GM21360 (cell line): Measurements from ENCODE around the gene IZUMO1.
A peak's percentile ranks its signal among the peaks of the same experiment; 100 is the strongest.
"Not testable (repeated sequence)": the region's sequence is repeated elsewhere in the genome, so short reads cannot be mapped to it uniquely, and the experiment has no call there.

ENCODE experiments used
- ATAC-seq: cut with Tn5 transposase; IDR thresholded peaks from one replicate; pipeline ENCODE4 v1.9.1; 2021; ENCODE audit warnings: mild to moderate bottlenecking, moderate library complexity; ENCODE audit not compliant: unreplicated experiment

Gene IZUMO1

DNA sequence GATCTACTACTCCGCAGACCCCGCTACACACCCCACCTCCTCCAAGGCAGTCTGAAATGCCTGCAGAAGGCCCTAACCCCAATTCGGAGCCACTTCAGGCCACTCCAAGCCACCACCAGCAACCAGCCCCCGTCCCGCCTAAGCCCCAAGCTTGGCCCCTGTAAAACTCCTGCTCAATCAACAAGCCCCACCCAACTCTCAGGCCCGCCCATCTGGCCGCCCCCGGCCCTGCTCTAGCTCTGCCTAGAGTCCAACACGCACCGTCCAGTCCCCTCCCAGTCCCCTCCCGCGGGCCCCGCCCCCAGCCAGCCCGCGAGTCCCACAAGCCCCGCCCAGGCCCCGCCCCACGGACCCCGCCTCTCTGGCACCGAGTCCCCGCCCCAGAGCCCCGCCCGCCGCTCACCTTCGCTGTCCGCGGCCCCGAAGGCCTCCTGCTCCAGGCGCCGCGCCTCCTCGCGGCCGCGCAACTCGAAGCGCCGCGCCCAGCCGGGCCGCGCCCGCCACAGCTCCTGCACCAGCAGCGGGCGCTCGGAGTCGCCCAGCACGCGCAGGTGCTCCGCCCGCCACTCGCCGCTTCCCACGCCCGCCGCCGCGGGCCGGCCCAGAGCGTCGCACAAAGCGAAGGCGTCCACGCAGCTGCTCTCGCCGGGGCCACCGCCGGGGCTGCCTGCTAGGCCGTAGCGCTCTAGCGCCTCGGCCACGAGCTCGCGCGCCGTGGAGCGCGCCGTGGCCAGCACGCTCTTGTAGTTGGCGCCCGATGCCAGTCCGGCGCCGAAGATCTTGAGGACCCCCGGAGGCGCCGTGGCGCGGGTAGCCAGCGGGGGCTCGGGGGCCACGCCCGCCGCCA lies 7.9 kb downstream of the IZUMO1 start:
- ATAC-seq = peak; percentile 74

DNA sequence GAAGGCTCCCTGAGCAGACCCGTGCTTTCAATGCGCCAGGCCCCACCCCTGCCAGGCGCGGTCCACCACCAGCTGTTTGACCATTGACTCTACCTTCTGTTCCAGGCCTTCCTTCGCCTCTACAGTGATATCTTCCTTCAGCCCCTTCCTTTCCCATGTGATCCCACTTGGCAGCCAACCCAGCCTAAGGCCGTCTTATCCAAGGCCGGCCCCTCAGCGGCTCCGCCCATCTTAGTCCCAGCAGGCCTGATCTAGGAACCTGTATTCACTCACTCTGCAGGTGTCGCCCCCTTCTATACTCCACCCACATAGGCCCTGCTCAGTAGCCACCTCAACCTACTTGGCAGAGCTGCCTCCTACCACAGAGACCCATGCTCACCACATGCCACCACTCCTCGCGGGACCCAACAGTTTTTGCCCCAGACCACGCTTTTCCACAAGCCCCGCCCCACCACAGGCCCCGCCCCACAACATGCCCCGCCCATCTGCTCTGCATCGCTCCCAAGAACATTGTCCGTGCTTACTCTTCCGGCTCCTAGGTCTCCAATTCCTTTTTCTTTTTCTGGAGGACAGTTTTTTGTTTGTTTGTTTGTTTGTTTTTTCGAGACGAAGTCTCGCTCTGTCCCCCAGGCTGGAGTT lies 9.2 kb downstream of the IZUMO1 start:
- no peak for ATAC-seq

DNA sequence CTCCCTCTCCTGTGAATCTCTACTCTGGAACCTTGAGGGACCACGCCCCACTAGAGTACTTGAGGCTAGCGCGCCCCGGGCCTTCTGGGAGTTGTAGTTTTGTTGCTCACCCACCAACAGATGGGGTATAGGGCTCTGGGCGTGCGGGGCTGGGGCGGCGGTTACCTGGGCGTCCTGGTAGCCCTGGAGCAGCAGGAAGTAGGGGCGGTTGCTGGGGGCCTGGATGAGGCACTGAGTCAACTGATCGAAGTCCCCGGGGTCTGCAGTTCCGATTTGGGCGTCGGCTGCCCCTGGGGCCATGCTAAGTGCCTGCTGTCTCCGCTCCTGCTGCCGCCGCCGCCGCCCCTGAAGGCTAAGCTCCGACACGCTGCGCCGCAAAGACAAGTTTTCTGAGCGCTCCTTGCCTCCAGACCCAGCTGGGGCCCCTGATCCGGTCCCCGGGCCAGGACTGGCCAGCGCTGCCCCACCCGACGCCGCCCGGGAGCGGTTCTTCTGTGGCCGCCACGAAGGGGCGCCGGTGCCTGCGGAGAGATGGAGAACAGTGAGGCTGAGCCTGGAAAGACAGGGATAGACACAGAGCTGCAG lies 11.6 kb downstream of the IZUMO1 start:
- ATAC-seq = no peak

DNA sequence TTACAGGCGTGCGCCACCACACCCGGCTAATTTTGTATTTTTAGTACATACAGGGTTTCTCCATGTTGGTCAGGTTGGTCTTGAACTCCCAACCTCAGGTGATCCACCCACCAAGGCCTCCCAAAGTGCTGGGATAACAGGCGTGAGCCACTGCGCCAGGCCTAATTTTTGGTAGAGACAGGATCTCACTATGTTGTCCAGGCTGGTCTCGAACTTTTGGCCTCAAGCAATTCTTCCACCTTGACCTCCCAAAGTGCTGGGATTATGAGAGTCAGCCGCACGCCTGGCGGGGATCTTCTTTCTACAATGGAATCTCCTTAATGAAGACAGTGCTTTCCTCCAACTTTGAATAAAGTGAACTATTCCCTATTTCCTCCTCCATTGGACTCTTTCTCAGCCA lies 12.1 kb downstream of the IZUMO1 start:
- no peak for ATAC-seq

DNA sequence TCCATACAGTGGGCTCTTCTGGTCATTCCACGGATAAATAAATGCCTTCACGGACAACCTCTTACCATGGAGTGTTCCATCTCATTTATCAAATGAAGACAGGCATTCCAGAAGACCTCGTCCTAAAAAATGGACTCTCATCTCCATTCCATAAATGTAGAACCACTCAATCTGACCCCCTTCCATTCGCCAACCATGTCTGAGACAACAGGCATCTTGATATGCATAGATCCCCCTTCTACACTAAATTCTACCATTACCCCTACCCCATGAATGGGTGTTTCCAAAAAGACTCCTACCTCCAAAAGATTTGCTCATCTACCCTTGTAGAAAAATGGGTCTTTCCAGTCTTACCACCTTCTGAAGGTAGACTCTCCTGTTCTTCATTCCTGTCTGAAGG lies 15.3 kb downstream of the IZUMO1 start:
- no peak for ATAC-seq

DNA sequence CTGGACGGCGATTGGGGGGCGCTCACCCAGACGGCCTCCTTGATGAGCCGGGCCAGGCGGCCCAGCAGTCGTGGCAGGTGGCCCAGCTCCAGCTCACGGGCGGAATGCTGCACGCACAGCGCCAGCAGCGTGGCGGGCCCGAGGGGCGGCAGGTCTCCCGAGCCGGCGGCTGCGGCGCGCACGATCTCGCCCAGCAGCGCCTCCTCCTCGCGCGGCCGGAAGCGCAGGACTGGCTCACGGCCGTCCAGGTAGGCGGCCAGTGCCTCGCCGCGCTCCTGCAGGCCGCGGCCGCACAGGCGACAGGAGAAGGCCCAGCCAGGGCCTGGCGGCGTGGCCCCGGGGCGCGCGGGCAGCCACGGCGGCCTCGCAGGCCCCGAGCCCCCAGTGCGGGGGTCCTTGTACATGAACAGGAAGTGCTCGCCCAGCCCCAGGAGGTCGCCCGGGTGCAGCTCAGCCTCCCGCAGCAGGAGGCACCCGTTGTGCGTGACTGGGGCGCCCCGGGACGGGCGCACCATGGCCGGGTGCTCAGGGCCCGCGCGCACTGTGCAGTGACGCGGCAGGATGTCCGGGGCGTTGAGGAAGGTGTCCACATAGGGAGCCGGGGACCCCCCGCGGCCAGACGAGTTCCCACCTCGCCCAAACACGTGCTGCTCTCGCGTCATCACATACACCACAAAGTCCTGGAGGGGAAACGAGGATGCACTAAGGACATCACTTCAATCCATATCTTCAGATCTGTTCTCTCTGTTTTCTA lies 17.6 kb downstream of the IZUMO1 start:
- ATAC-seq = no peak

DNA sequence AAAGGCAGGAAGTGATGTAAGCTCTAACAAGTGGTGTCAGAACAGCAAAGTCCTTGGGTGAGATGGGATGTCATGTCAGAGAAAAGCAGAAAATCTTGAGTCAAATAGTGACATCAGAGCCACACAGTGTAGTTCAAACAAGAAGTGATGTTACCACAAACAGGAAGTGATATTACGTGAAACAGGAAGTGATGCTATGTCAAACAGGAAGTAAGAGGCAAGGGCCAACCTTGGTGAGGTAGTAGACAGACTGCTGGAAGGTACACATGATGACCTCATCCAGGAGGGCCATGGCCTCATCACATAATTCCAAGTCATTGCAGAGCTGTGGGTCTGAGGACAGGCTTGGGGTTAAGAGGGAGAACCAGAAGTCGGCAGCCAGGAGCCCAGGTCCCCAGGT lies 20.2 kb downstream of the IZUMO1 start:
- ATAC-seq = no peak

DNA sequence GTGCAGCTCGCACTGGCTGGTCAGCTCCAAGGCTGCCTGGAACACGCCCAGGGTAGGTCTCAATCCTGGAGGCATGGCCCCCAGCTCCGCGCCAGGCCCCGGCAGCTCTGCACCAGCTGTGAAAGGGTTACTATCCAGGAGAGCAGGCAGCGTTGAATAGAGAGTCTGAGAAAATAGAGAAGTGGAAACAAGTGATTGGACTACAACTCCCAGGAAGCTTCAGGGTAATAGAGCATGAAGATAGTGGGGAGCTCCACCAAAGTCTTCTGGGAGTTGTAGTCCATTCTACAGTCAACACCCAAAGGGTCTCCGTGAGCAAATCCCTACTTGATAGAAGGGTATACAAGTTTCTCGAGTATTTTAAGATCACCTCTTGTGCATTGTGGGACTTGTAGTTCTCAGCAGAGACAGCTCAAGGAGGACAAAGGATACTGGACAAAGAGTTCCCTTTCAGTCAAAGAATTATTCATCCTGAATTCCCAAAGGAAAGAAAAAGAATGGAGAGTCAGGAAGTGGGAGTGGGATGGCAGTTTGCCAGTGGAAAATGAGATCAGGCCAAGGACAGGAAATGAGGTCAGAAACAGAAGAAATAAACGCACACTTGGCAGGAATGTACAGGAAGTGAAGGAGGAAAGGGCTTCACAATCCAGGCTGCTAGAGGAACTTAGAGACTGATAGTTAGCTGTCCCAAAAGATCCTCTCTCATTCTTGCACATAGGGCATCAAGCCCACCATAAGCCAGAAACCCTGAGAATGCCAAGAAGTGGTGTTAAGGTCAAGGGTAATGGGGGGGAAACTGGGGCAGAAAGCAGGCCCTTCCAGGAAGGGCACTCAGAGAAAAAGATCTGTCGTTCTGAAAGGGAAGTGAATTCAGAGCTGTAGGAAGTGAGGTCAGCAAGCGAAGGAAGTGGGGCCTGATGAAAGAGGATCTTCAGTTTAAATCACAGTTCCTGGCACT lies 21.6 kb downstream of the IZUMO1 start:
- no peak for ATAC-seq

DNA sequence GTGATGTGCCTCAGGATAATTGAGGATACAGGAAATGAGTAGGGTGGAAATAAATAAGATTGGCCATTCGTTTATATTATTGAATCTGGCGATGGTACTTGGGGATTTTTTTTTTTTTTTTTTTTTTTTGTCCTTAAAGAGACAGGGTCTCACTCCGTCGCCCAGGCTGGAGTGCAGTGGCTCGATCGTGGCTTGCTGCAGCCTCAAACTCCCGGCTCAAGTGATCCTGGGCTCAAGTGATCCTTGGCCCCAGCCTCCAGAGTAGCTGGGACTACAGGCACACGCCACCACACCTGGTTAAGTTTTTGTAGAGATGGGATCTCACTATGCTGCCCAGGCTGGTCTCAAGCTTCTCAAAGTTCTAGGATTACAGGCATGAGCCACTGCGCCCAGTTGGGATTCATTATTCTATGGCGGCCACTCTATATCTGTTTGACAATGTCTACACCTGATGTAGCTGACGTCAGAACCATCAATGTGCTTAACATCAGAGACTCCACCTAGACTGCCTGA lies 24.5 kb downstream of the IZUMO1 start:
- ATAC-seq = no peak

DNA sequence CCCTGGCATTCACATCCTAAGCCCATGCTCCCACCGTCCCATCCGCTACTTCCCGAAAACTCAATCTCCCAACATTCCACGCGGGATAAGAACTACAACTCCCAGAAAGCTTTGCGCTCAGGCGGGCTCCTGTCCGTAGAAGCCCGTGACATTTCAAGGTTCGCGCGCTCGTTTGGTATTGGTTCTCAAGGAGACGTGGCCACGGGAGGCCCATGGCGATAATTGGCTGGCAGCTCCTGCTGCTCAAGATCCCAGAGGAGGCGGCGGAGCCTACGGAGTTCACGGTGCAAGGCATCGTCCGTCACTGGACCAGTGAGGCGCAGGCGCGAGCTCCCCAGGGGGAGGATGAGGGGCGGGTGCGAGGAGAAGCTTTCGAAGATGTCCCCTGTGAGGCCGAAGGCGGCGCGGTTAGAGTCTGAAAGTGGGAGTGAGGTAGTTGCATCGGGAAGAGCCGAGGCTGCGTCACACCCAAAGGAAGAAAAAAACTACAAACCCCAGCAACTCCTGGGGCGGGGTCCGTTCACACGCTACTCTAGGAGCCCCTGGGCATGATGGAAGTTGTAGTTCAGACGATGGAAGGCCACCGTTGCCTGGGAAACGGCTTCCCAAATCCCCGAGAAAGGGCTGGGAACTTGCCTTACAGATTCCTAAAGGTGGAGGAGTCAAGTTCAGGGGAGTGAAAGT lies 26.0 kb downstream of the IZUMO1 start:
- ATAC-seq = peak; percentile 76

DNA sequence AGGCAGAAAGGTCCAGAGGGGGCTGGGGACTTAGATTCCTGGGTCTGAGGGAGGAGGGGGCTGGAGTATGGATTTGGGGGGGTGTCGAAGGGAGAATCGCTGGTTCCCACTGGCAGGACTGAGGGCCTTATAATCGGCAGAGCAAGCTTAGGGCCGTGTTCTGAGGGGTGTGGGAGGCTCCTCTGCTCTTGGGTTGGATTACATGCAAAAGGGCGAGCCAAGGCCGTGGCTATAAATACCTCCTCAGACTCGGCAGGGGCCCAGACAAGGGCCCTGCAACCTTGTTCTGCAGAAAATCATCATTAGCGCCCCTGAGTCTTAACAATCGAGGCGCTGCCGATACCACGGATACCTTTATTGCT lies 26.5 kb downstream of the IZUMO1 start:
- no peak for ATAC-seq

DNA sequence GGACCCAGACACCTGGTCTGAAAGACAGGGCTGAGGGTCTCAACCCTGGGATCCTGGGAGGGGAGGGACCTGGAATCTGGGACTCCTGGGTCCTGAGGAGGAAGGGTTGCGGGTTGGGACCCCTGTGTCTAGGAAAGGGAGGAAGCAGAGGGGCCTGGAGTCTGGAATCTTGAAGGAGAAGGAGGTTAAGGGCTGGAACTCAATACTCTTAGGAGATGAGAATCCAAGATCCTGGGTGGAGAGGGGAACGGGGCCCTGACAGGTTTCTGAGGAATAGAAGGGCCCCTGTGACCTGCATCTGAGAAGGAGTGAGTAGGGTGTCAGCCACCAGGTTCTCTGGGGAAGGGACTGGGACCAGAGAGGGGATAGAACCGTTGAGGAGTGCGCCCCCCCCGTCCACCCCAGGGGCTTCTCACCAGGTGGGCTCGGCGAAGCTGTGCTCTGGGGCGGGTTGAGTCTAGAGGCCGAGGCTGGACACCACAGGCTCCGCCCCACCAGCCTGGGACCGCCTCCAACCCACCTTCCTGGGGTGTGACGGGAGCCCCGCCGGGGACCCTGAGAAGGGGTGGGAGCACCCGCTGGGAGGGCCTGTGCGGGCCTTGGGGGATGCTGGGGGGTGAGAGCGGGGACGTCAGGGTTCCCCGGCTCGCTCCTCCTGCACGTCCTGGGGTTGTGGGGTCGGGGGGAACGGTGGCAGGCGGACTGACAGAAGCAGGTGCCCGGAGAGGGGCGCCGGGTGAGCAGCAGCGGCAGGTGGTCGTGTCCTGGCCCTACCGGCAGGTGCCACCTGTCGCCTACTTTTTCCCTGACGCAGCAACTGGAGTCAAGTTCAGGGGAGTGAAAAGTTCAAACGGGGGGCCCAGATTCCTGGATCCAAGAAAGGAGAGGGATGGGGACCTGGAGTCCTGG lies 27.2 kb downstream of the IZUMO1 start, which contains the start of gene MAMSTR:
TSS of gene MAMSTR (minus strand) at position 463 of the 909 bp plus-strand sequence. CDS start 694 bp downstream, outside the sequence.
- ATAC-seq = no peak

DNA sequence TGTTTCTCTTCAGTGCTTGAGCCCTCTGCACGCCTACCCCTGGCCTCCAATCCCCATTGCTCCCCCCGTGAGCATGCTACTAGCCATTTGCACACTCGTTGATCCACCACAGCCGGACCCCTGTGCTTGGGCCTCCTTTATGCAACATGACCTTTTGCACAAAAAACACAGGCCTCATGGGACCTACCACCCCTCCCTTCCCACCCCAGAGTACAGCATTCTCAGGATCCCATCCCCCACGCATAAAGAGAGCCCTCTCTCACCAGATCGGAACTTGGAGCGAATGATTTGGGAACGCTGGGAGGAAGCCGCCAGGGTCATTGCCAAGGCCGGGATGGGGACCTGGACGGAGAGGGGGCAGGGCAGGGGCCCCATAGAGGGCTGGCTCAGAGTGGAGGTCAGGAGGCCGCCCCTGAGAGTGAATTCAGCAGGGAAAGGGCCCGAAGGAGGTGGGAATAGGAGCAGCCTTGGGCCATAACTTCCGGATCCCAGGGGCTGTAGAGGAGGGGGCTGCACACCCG lies 27.9 kb downstream of the IZUMO1 start:
- ATAC-seq = no peak

DNA sequence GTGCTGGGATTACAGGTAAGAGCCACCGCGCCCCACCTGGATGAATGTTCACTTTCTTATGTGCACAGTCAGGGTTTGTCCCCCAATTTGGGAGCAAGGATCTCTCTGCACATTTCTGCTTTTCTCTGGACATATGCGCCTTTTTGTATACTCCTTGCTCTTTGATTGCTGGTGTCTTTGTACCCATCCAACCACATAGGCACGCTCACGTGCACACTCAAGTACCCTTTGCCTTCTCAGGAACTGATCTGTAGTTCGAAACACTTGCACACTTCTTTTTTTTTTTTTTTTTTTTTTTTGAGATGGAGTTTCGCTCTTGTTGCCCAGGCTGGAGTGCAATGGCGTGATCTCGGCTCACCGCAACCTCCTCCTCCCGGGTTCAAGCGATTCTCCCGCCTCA lies 28.6 kb downstream of the IZUMO1 start:
- not testable (repeated sequence) for ATAC-seq

DNA sequence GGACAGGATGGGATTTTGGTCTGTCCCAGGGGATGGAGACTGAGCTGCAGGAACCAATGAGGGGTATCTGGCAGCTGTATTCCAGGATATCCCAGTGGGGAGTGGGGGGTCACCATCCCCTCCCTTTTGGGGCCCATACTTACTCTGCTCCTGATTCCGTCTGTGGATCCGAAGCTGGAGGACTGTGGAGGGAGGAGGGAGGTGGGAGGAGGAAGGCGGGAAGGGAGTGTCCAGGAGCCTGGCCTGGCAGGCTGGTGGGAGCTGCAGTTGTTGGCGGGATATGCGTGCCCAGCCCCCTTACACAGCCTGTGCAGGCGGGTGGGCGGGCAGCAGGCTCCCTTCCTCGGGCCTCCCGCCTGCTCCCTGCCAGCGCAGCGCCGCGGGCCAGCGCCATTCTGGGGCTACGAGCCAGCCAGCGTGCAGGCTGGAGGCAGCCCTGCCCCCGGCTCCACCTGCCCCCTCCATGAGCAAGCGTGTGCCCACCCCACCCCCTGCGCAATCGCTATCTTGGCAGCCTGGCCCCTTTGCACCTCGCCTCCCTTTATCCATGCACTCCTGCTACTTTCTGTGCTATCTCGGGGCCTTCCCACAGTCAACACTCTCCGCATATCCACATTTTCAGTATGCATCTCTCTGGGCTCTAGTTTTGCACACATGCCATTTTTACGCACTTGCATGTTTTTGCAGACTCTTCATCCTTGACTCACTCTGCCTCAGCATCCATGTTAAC lies 30.0 kb downstream of the IZUMO1 start:
- ATAC-seq = no peak

DNA sequence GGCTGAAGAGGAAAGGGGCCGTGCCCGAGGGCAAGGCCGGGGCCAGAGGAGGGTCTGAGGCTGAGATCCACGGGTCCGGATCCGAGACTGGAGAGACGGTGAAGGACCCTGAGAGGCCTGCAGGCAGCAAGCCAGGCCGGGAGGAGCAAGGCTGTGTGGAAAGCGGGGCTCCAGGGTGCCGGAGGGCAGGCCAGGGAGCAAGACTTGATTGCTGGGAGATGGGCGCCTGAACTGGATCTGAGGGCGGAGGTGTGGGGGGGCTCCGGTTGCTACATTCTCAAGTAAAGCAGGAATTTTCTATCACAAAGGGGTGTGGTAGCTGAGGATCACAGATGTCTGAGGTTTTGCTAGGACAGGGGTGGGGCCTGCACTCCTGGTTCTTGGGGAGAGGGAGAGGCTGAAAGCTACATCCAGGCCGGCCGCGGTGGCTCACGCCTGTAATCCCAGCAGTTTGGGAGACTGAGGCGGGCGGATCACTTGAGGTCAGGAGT lies 31.0 kb downstream of the IZUMO1 start:
- no peak for ATAC-seq
